ENCODE results near the gene PLS3. TPM values are rescaled to one million over a fixed set of nuclear protein-coding genes. Genes with fewer than 3 reads are reported as not detected.

PLS3 gene
- total and polyA plus RNA-seq, 2 of the 13 experiments (the other 11 are each of a cell fraction or from before 2014, with no cell fraction given) = 55.7 to 99.9 TPM

- H3K4me2 ChIP-seq (ENCODE audit: low read depth, low read length) = no peak overlapping the region
- WGBS (ENCODE audit: low lambda C conversion rate) = 56% methylated on average over 1 of the region's 1 CpG
- intact Hi-C loops (cut with micrococcal nuclease; ENCODE audit: unreplicated experiment) = no loop called here
- ATAC-seq = no peak
- in situ Hi-C loops (cut with HindIII; ENCODE audit: extremely low pct_ligation_motif_present, low pct_unique_long_range_greater_than_20kb) = no loop called here
- H4K20me1 ChIP-seq (ENCODE audit: insufficient read depth, low read length) = no peaks in the 10 kb centered on the region
- no peak for FAIRE-seq
- TF ChIP-seq NFRKB (IDR thresholded peaks at IDR 0.05) = no peak
- TF ChIP-seq TFDP1 (CRISPR knock-in tag; IDR thresholded peaks at IDR 0.05; ENCODE audit: borderline replicate concordance) = no peak
- no peak for TF ChIP-seq KDM2A (CRISPR knock-in tag; IDR thresholded peaks at IDR 0.05; ENCODE audit: borderline replicate concordance, low read depth)
- no peak for TF ChIP-seq LCORL (IDR thresholded peaks at IDR 0.05)
- TF ChIP-seq LCORL (CRISPR knock-in tag; IDR thresholded peaks at IDR 0.05) = no peak
- no peak for TF ChIP-seq ZSCAN29 (CRISPR knock-in tag; conservative IDR thresholded peaks at IDR 0.05)
- no peak for TF ChIP-seq GTF2F1 (IDR thresholded peaks at IDR 0.05; ENCODE audit: low read length)
- TF ChIP-seq STAT5B (CRISPR knock-in tag; IDR thresholded peaks at IDR 0.05) = no peak
- no peak for TF ChIP-seq FOXJ3 (CRISPR knock-in tag; IDR thresholded peaks at IDR 0.05; ENCODE audit: borderline replicate concordance)
- no peak for TF ChIP-seq TCF7 (IDR thresholded peaks at IDR 0.05; ENCODE audit: low read depth)
- no peak overlapping the region for H3K9ac ChIP-seq (ENCODE audit: insufficient read depth, low read depth, low read length)
- CTCF ChIA-PET (ENCODE audit: low intra/inter-chr PET ratio, low total read pairs) = no interaction called here
- no peaks in the 10 kb centered on the region for H3K79me2 ChIP-seq (ENCODE audit: insufficient read depth, low read length)
- no peak for DNase-seq (ENCODE audit: low spot score)
- no peaks in the 10 kb centered on the region for H3K36me3 ChIP-seq (replicated peaks in 1 of 2; ENCODE audit: control insufficient read depth in 1 of 2, insufficient read depth in 2 of 2, low read length in 2 of 2)
- H3K9me3 ChIP-seq (ENCODE audit: low read length) = no peaks in the 10 kb centered on the region
- no TSS peak for BruUV-seq (replicated peaks)
- H3K27ac ChIP-seq (ENCODE audit: extremely low read length, insufficient read depth, low read length) = no peak overlapping the region
- no peaks in the 10 kb centered on the region for H3K4me1 ChIP-seq (ENCODE audit: insufficient read depth, low read length)
- POLR2A ChIA-PET = no interaction called here
- H3K27me3 ChIP-seq (ENCODE audit: control insufficient read depth in 1 of 2, insufficient read depth in 2 of 2, low read length in 2 of 2) = no peaks in the 10 kb centered on the region
- no peak overlapping the region for H2AFZ ChIP-seq (ENCODE audit: low read length)
- no peak overlapping the region for H3K4me3 ChIP-seq (replicated peaks in 1 of 3; ENCODE audit: insufficient read depth in 1 of 3, low read depth in 2 of 3, low read length in 3 of 3)
These were observed 27.5 kb upstream of the PLS3 start for GRCh38 chrX:115533485-115533884.

DNA sequence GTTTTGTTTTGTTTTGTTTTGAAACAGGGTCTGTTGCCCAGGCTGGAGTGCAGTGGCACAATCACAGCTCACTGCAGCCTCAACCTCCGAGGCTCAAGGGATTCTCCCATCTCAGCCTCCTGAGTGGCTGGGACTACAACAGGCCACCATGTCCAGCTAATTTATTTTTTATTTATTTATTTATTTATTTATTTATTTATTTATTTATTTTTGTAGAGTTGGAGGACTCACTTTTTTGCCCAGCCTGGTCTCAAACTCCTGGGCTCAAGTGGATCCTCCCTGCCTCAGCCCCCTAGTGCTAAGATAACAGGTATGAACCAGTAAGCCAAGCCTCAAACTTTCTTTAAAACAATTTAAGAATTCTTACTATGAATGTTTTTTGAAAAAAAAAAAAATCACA is 26.6 kb upstream of the PLS3 start:
- ChIA-PET POLR2A (no interaction called here), CTCF (ENCODE audit: low intra/inter-chr PET ratio, low total read pairs) (no interaction called here)
- BruUV-seq (replicated peaks) = no TSS peak
- Histone ChIP-seq H3K27ac (ENCODE audit: extremely low read length, insufficient read depth, low read length) (no peak overlapping the region), H3K4me2 (ENCODE audit: low read depth, low read length) (no peak overlapping the region), H3K36me3 (replicated peaks in 1 of 2; ENCODE audit: control insufficient read depth in 1 of 2, insufficient read depth in 2 of 2, low read length in 2 of 2) (no peaks in the 10 kb centered on the region), H3K79me2 (ENCODE audit: insufficient read depth, low read length) (no peaks in the 10 kb centered on the region), H4K20me1 (ENCODE audit: insufficient read depth, low read length) (no peaks in the 10 kb centered on the region), H2AFZ (ENCODE audit: low read length) (no peak overlapping the region), H3K9me3 (ENCODE audit: low read length) (no peaks in the 10 kb centered on the region), H3K4me1 (ENCODE audit: insufficient read depth, low read length) (no peaks in the 10 kb centered on the region), H3K9ac (ENCODE audit: insufficient read depth, low read depth, low read length) (no peak overlapping the region), H3K27me3 (ENCODE audit: control insufficient read depth in 1 of 2, insufficient read depth in 2 of 2, low read length in 2 of 2) (no peaks in the 10 kb centered on the region), H3K4me3 (replicated peaks in 1 of 3; ENCODE audit: insufficient read depth in 1 of 3, low read depth in 2 of 3, low read length in 3 of 3) (no peak overlapping the region)
- FAIRE-seq = no peak
- ATAC-seq = no peak
- no peak for DNase-seq (ENCODE audit: low spot score)
- intact Hi-C loops (cut with micrococcal nuclease; ENCODE audit: unreplicated experiment) = no loop called here
- 86% methylated on average over 1 of the region's 1 CpG for WGBS (ENCODE audit: low lambda C conversion rate)
- in situ Hi-C loops (cut with HindIII; ENCODE audit: extremely low pct_ligation_motif_present, low pct_unique_long_range_greater_than_20kb) = no loop called here
- no peak for TF ChIP-seq ZNF292 (CRISPR knock-in tag; IDR thresholded peaks at IDR 0.05; ENCODE audit: borderline replicate concordance, low read depth)
- TF ChIP-seq HBP1 (CRISPR knock-in tag; IDR thresholded peaks at IDR 0.05; ENCODE audit: low read depth) = no peak
- TF ChIP-seq, protein P1, sequence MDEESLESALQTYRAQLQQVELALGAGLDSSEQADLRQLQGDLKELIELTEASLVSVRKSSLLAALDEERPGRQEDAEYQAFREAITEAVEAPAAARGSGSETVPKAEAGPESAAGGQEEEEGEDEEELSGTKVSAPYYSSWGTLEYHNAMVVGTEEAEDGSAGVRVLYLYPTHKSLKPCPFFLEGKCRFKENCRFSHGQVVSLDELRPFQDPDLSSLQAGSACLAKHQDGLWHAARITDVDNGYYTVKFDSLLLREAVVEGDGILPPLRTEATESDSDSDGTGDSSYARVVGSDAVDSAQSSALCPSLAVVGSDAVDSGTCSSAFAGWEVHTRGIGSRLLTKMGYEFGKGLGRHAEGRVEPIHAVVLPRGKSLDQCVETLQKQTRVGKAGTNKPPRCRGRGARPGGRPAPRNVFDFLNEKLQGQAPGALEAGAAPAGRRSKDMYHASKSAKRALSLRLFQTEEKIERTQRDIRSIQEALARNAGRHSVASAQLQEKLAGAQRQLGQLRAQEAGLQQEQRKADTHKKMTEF (CRISPR knock-in tag; IDR thresholded peaks at IDR 0.05) = no peak
- no peak for TF ChIP-seq HNRNPLL (IDR thresholded peaks at IDR 0.05; ENCODE audit: low read depth, low read length, poor library complexity, severe bottlenecking)
- no peak for TF ChIP-seq RAD21 (CRISPR knock-in tag; IDR thresholded peaks at IDR 0.05)
- TF ChIP-seq KAT8 (CRISPR knock-in tag; IDR thresholded peaks at IDR 0.05) = no peak
